Measurements from ENCODE around the gene KIF26A. TPM values are rescaled to one million over a fixed set of nuclear protein-coding genes. Genes with fewer than 3 reads are reported as not detected.

The KIF26A gene
- total and polyA plus RNA-seq, 2 donors (not counting 1 experiment from before 2014, with no cell fraction given), result 0.15 TPM; not detected in 1

- POLR2A ChIA-PET, result no interaction called here
- no peak for DNase-seq
- peaks cover under 1% of the 10 kb centered on the region for H3K27me3 Mint-ChIP-seq
- Histone ChIP-seq H3K36me3 (replicated peaks in 1 of 2; ENCODE audit: control extremely low read depth in 1 of 2, control insufficient read depth in 1 of 2, extremely low read depth in 1 of 2, insufficient read depth in 2 of 2, low read length in 1 of 2) (no peaks in the 10 kb centered on the region), H4K20me1 (ENCODE audit: control insufficient read depth, insufficient read depth, low read length, poor library complexity, severe bottlenecking) (no peaks in the 10 kb centered on the region), H3K9me3 (ENCODE audit: control extremely low read depth in 1 of 3, control insufficient read depth in 2 of 3, insufficient read depth in 1 of 3, low read length in 2 of 3) (peaks cover 0 to 52% (median 15%) of the 10 kb centered on the region in 3 donors), H3K27ac (ENCODE audit: low read length in 2 of 2) (no peak overlapping the region), H3K9ac (ENCODE audit: low read length) (no peak overlapping the region), H3K4me2 (replicated peaks; ENCODE audit: low read depth, low read length, poor library complexity, severe bottlenecking) (no peak overlapping the region), H2AFZ (ENCODE audit: insufficient read depth, low read depth, low read length, poor library complexity, severe bottlenecking) (no peak overlapping the region), H3K27me3 (replicated peaks in 1 of 4; ENCODE audit: control extremely low read depth in 1 of 4, control insufficient read depth in 3 of 4, insufficient read depth in 4 of 4, low read length in 3 of 4) (peaks cover 0 to 8% (median 2%) of the 10 kb centered on the region in 4 experiments), H3K4me1 (ENCODE audit: control insufficient read depth in 2 of 2, insufficient read depth in 2 of 2, low read length in 2 of 2) (peaks cover 0 to 9% of the 10 kb centered on the region in 2 donors), H3K4me3 (ENCODE audit: control extremely low read depth in 1 of 5, extremely low read depth in 1 of 5, insufficient read depth in 1 of 5, low read depth in 2 of 5, low read length in 4 of 5) (no peak overlapping the region), H3K79me2 (ENCODE audit: control insufficient read depth, insufficient read depth, low read length) (no peaks in the 10 kb centered on the region)
- no peak overlapping the region for H3K27ac Mint-ChIP-seq
- WGBS (ENCODE audit: insufficient coverage), result 91% methylated on average over 22 of the region's 23 CpGs
- CTCF ChIA-PET, result no interaction called here
- intact Hi-C loops (cut with micrococcal nuclease), result no loop called here
- no peak for ATAC-seq (ENCODE audit: low read depth)
- TF ChIP-seq EZH2 (IDR thresholded peaks at IDR 0.05; ENCODE audit: borderline replicate concordance, insufficient read depth, low read depth, low read length, poor library complexity, severe bottlenecking), result no peak
- no peak for TF ChIP-seq CTCF (IDR thresholded peaks at IDR 0.05)
- peaks cover 8% of the 10 kb centered on the region for H3K4me1 Mint-ChIP-seq
- H3K4me3 Mint-ChIP-seq, result no peak overlapping the region
- peaks cover 10% of the 10 kb centered on the region for H3K9me3 Mint-ChIP-seq (ENCODE audit: insufficient read depth)
Measured at GRCh38 chr14:104229534-104230055, 91.2 kb downstream of the KIF26A start.

GRCh38 chr14:104230119-104230815 is 91.9 kb downstream of the KIF26A start:
- peaks cover 0 to 51% (median 15%) of the 10 kb centered on the region in 3 donors for H3K9me3 ChIP-seq (ENCODE audit: control extremely low read depth in 1 of 3, control insufficient read depth in 2 of 3, insufficient read depth in 1 of 3, low read length in 2 of 3)
- no peaks in the 10 kb centered on the region for H3K79me2 ChIP-seq (ENCODE audit: control insufficient read depth, insufficient read depth, low read length)
- H3K27ac ChIP-seq (ENCODE audit: low read length in 2 of 2), result no peak overlapping the region
- no peak for DNase-seq
- no peak overlapping the region for H2AFZ ChIP-seq (ENCODE audit: insufficient read depth, low read depth, low read length, poor library complexity, severe bottlenecking)
- H3K4me3 ChIP-seq (ENCODE audit: control extremely low read depth in 1 of 5, extremely low read depth in 1 of 5, insufficient read depth in 1 of 5, low read depth in 2 of 5, low read length in 4 of 5), result no peak overlapping the region
- H3K9me3 Mint-ChIP-seq (ENCODE audit: insufficient read depth), result peaks cover 13% of the 10 kb centered on the region
- peaks cover 0 to 4% (median 2%) of the 10 kb centered on the region in 4 experiments for H3K27me3 ChIP-seq (replicated peaks in 1 of 4; ENCODE audit: control extremely low read depth in 1 of 4, control insufficient read depth in 3 of 4, insufficient read depth in 4 of 4, low read length in 3 of 4)
- intact Hi-C loops (cut with micrococcal nuclease), result no loop called here
- TF ChIP-seq EZH2 (IDR thresholded peaks at IDR 0.05; ENCODE audit: borderline replicate concordance, insufficient read depth, low read depth, low read length, poor library complexity, severe bottlenecking), result no peak
- TF ChIP-seq CTCF (IDR thresholded peaks at IDR 0.05), result no peak
- ATAC-seq (ENCODE audit: low read depth), result no peak
- H3K27me3 Mint-ChIP-seq, result no peaks in the 10 kb centered on the region
- H3K27ac Mint-ChIP-seq, result no peak overlapping the region
- peaks cover 4% of the 10 kb centered on the region for H3K4me1 Mint-ChIP-seq
- H4K20me1 ChIP-seq (ENCODE audit: control insufficient read depth, insufficient read depth, low read length, poor library complexity, severe bottlenecking), result no peaks in the 10 kb centered on the region
- no peak overlapping the region for H3K9ac ChIP-seq (ENCODE audit: low read length)
- H3K4me3 Mint-ChIP-seq, result no peak overlapping the region
- ChIA-PET POLR2A (no interaction called here), CTCF (no interaction called here)
- WGBS (ENCODE audit: insufficient coverage), result 84% methylated on average over 11 of the region's 19 CpGs
- no peaks in the 10 kb centered on the region for H3K36me3 ChIP-seq (replicated peaks in 1 of 2; ENCODE audit: control extremely low read depth in 1 of 2, control insufficient read depth in 1 of 2, extremely low read depth in 1 of 2, insufficient read depth in 2 of 2, low read length in 1 of 2)
- peaks cover 0 to 9% of the 10 kb centered on the region in 2 donors for H3K4me1 ChIP-seq (ENCODE audit: control insufficient read depth in 2 of 2, insufficient read depth in 2 of 2, low read length in 2 of 2)
- H3K4me2 ChIP-seq (replicated peaks; ENCODE audit: low read depth, low read length, poor library complexity, severe bottlenecking), result no peak overlapping the region
